D721Med (cell line): Measurements from ENCODE around the gene KREMEN1.
"Not testable (repeated sequence)": the region's sequence is repeated elsewhere in the genome, so short reads cannot be mapped to it uniquely, and the experiment has no call there.

Experiments used
- DNase-seq: peaks from one replicate; pipeline ENCODE4 v3.0.0; 2011; ENCODE audit warnings: low spot score; ENCODE audit not compliant: insufficient read length
- FAIRE-seq: peaks from 2 replicates; lab custom pipeline; 2011; peaks lifted over from hg19 to GRCh38; lab: Jason Lieb, UNC
- CTCF ChIP-seq: IDR thresholded peaks from 2 replicates; pipeline ENCODE4 v1.5.1; 2012; ENCODE audit warnings: mild to moderate bottlenecking, control low read depth; ENCODE audit not compliant: insufficient read depth; ENCODE audit errors: missing control alignments

The KREMEN1 gene

GRCh38 chr22:29080106-29080975 lies 7.5 kb downstream of the KREMEN1 start:
- DNase-seq (no peak), FAIRE-seq (no peak)
- no peak for TF ChIP-seq CTCF

GRCh38 chr22:29081517-29082236 lies 8.8 kb downstream of the KREMEN1 start:
- FAIRE-seq, result no peak
- no peak for DNase-seq

GRCh38 chr22:29082826-29083545 lies 10.2 kb downstream of the KREMEN1 start:
- no peak for TF ChIP-seq CTCF
- no peak for FAIRE-seq

More at GRCh38 chr22:29081517-29082236, 8.8 kb downstream of the KREMEN1 start:
- TF ChIP-seq CTCF, result no peak

GRCh38 chr22:29083576-29083932 lies 10.7 kb downstream of the KREMEN1 start:
- not testable (repeated sequence) for FAIRE-seq, DNase-seq

More at GRCh38 chr22:29082826-29083545, 10.2 kb downstream of the KREMEN1 start:
- DNase-seq, result no peak

- no peak for TF ChIP-seq CTCF
- DNase-seq, result no peak
- FAIRE-seq, result no peak
Observed at GRCh38 chr22:29083933-29084591, 11.2 kb downstream of the KREMEN1 start.

GRCh38 chr22:29087012-29087411 lies 14.2 kb downstream of the KREMEN1 start:
- TF ChIP-seq CTCF, result no peak
- DNase-seq (no peak), FAIRE-seq (no peak)

GRCh38 chr22:29088809-29089208 lies 16.0 kb downstream of the KREMEN1 start:
- TF ChIP-seq CTCF, result no peak
- FAIRE-seq, result no peak
- DNase-seq, result no peak
